ENCODE results near the gene NAGPA.

NAGPA gene

DNA sequence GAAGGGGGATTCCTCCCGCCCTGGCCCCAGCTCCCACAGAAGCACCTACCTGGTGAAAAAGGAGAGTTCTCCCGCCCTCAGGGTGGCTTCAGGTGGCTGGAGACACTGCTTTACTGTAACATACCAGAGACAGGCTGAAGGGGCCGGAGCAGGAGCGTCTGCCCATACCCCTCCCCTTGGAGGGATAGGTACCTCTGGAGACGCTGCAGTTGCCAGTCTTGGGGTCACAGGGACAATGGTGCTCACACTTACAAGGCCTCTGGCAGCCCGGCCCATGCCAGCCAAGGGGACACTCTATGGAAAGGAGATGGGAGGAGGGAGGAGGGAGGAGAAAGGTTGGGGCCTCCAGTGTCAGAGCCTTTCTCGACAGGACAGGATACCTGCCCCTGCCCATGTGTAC is 6.6 kb downstream of the NAGPA start:
- no peak for DNase-seq

DNA sequence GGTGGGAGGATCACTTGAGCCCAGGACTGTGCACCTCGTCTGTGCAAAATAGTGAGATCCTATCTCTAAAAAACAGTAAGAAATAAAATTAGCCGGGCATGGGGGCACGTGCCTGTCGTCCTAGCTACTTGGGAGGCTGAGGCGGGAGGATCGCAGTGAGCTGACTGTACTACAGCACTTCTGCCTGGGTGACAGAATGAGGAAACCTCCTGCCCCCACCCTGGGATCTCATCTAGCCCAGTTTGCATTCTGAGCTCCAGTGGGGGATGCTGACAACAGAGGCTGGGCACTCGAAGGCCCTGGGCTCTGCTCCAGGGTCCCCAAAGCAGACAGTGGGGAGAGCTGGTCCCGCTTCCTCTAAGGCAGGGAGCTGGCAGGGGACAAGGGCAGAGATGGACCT is 7.1 kb downstream of the NAGPA start:
- DNase-seq: no peak

DNA sequence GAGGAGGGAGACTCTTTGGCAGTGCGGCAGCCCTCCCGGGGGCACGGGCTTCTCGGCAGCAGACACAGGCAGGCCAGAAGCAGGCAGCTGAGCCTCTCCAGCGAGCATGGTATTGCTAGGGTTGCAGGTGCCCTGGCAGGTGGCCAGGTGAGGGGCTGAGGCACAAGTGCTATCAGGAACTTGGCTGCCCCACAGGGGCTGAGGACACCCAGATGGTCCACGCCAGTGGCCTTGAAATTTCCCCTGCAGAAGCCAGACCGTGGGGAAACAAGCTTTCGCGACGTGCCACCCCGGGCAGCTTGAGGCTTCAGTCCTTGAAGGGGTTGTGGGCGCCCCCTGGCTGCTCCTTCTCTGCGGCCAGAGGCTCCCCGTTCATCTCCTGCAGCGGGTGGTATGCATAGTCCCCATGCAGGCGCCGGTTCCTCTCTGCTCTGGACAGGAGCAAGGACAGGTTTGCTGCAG is 8.5 kb downstream of the NAGPA start:
- DNase-seq: no peak

DNA sequence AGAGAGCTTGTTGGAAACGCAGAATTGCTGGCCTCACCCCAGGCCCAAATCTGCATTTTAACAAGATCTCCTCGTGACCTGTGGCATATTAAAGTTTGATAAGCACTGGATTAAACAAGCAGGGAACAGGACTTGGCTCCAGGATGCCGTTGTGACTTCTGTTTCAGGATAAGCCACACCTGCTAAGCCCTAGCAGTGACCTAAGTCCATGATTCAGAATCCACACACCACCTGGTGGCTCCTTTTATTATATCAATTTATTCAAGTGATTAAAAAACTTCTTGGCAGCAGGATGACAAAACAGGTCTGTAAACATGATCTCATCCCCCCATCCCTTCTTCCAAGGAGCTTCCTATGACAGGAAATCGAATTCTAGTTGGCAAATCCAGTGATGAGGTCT is 9.1 kb downstream of the NAGPA start:
- DNase-seq: no peak

- no peak for DNase-seq
Measured at GRCh38 chr16:5022521-5022920, 11.2 kb downstream of the NAGPA start.

GRCh38 chr16:5020551-5020950 is 13.2 kb downstream of the NAGPA start:
- no peak for DNase-seq

DNA sequence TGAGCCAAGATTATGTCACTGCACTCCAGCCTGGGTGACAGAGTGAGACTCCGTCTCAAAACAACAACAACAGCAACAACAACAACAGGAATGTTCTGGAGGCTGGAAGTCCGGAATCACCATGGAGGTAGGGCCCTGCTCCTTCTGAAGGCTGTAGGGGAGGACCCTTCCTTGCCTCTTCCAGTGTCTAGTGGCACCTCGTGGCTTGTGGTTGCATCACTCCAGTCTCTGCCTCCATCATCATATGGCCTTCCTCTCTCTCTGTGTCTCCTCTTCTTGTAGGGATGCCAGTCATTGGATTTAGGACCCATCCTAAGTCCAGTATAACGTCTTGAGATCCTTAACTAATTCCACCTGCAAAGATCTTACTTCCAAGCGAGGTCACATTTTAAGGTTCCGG is 14.0 kb downstream of the NAGPA start:
- DNase-seq: no peak

DNA sequence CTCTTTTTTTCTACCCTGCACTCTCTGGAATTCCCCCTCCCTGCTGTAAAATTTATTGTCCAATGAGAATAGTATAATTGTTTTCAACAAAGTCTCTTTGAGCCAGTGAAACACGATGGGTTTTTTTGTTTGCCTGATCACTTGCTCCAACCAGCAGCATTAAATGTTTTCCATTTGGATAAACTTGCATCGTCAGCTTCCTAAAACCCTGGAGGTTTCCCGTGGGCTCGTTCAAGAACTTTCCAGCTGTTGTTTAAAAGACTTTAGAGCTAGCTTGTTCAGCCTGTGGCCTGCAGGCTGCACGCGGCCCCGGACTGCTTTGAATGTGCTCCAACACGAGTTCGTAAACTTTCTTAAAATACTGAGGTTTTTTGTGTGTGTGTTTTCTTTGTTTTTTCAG is 14.9 kb downstream of the NAGPA start:
- no peak for DNase-seq

GRCh38 chr16:5017678-5017969 is 16.1 kb downstream of the NAGPA start:
- no peak for DNase-seq

- no peak for DNase-seq
Measured at GRCh38 chr16:5016967-5017677, 16.6 kb downstream of the NAGPA start.

DNA sequence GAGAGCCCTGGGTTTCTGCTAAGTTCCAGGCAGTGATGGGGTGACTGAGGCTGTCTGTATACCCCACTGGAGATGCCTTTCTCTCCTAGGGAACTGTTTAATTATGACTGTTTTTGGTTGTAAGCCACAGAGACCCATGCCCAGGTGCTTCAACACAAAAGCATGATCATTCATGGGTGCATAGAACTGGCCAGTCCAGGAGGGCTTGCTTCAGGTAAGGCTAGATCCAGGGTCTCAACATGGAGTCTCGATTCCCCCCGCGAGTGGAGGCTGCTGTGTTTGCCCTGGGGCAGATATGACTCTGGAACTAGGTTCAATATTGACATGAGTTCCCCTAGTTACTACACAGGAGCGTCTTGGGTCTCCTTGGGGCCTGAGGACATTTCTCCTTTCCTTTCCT is 17.8 kb downstream of the NAGPA start:
- DNase-seq: no peak

- no peak for DNase-seq
Measured at GRCh38 chr16:5015351-5015750, 18.4 kb downstream of the NAGPA start.

DNA sequence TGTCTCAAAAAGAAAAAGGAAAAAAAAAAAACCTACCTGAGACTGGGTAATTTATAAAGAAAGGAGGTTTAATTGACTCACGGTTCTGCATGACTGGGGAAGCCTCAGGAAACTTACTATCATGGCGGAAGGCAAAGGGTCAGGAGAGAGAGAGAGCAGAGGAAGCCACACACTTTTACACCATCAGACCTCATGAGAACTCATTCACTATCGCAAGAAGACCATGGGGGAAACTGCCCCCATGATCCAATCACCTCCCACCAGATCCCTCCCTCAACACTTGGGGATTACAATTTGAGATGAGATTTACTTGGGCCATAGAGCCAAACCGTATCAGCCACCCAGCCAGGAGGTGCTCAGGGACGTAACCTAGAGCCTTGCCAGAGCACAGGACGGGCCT is 20.8 kb downstream of the NAGPA start:
- no peak for DNase-seq

GRCh38 chr16:5011637-5012036 is 22.1 kb downstream of the NAGPA start:
- no peak for DNase-seq

GRCh38 chr16:5010576-5011329 is 23.0 kb downstream of the NAGPA start:
- DNase-seq: no peak

DNA sequence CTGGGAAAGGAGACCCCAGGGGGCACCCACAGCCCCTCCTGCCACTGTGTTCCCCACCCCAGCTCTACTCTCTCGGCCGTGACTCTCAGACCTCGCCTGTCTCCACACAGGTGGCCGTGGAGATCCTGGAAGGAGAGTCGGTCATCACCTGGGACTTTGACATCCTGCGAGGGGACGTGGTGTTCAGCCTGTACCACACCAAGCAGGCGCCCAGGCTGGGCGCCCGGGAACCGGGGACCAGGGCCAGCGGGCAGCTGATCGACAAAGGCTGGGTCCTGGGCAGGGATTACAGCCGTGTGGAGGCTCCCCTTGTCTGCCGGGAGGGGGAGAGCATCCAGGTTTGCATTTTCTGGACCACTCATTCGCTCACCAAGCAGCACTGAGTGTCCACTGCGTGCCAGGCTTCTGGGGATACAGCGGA is 25.4 kb downstream of the NAGPA start:
- DNase-seq: no peak

GRCh38 chr16:5007256-5007655 is 26.5 kb downstream of the NAGPA start:
- DNase-seq: no peak

DNA sequence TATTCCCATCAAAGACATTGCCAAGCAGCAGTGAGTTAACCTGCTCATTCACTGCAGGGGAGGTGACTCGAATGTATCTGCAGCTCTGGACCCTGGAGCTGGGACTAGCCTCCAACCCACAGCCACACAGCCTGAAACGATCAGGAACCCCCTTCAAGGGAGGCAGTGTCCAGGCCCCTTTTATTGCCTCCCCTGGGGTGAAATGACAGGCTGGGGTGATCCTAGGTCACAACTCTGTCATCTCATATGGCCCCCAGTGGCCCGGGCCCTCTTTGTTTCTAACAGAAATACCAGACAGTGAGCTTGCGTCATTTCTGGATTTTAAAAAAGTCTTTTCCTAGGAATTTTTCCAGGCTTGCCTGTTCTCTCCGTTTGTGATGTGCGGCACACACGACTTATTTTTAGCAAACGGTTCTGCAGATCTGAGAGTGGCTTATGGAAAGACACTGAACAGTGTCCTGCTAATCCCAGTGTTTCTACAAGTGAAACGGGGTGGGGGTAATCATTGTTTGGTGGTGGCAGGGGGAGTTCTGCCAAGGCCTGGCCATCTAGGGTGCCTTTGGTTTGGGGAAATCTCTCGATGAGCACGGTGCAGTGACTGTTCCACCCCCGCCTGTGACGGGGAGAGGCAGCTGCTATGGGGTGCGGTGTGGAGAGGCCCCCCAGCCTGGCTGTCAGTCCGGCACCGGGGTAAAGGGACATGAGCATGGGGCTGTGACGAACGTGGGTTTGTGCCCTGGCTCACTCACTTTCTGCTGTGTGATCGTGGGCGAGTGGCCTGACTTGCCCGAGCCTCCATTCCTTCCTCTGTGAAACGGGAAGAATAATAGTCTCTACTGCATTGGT is 27.2 kb downstream of the NAGPA start:
- no peak for DNase-seq

DNA sequence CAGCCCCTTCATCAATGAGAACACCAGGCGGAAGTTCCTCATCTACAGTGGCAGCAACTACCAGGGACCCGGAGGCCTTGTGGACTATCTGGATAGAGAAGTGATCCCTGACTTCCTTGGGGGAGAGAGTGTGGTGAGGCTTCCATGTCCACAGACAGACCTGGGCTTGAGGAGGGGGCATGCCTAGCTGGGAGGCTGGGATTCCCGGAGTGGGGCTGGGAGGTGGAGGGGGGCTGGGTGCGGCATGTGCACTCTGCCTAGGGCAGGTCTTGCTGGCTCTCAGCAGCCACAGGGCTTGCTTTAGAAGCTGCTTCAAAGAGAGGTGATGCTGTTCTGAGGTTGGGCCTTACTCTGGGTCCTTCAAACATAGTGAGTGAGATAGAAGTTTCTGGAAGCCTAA is 27.8 kb downstream of the NAGPA start:
- DNase-seq: no peak

DNA sequence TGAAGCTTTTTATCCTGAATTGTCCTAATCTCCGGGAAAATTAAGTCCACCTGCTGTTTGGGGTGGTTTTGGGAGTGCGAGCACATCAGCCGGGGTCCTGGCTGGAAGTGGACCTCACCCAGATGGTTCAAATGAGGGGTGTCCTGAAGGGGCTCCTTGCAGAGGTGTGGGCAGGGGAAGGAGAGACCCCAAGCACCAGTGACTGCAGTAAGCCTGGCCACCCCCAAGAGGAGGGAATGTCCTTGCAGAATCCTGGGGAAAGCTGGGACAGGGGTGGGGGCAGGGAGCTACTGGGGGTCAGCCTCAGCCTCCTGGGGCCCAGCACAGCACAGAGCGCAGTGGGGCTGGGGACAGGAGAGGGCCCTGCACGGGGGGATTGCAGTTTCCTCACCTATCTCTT is 29.4 kb downstream of the NAGPA start:
- DNase-seq: no peak

- DNase-seq: no peak
Measured at GRCh38 chr16:5003828-5004227, 29.9 kb downstream of the NAGPA start.

GRCh38 chr16:5003211-5003610 is 30.5 kb downstream of the NAGPA start:
- no peak for DNase-seq

DNA sequence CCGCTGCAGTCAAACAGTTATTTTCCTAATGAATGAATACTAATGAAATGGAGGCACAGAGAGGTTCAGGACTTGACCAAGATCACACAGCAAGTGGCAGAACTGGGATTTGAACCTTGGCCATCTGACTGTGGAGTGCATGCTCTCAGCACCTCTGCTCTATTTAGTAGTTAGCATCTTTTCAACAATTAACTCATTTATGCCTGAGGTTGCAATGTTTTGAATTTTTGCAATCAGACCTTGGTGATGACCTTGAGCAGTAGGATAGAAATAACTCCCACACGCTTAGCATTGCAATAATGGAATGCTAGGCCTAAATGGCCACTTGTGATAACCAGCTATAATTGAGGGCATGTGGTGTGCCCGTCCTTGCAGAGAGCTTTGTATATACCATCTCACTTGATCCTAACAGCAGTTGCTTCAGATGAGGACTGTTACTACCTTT is 31.0 kb downstream of the NAGPA start:
- DNase-seq: no peak

DNA sequence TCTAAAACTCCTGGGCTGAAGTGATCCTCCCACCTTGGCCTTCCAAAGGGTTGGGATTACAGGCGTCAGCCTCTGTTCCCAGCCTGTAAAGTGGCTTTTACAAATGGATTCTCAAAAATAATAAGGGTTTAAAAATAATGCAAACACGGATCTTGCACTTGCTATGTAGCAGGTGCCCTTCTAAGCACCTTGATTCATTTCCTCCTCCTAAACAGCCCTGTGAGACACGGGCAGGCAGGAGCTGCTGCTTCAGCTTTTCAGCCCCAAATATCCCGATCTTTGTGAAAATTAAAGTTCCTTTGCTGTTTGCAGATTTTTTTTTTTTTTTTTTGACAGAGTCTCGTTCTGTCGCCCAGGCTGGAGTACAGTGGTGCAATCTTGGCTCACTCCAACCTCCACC is 31.7 kb downstream of the NAGPA start:
- DNase-seq: no peak

Measured in activated CD8-positive, alpha-beta memory T cell treated with anti-CD3 and anti-CD28 coated beads for 24 hours (primary cell).